EH (cell line): ENCODE data around the gene SPDYE1.
"Not testable (repeated sequence)": the region's sequence is repeated elsewhere in the genome, so short reads cannot be mapped to it uniquely, and the experiment has no call there.

Experiments
- DNase-seq: peaks from one replicate; pipeline ENCODE4 v3.0.0-alpha.2; 2015; ENCODE audit warnings: low read depth

The SPDYE1 gene

DNA sequence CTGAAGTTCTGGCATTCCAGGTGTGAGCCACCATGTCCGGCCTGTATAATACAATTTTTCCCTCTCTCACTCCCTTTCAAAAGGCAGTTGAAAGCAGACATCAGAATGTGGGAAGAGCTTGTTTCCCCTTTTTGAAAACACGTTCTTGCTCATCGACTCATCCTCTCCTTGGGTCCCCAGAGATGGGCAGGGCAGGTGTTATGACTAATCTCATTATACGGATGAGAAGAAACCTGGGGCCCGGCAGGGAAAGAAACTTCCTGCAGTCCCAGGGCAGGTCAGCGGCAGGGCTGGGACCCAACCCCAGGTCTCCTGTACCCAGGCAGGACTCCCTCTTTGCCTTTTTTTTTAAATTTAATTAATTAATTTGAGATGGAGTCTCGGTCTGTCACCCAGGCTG, 4.8 kb upstream of the SPDYE1 start:
- peak; percentile 78 for DNase-seq

DNA sequence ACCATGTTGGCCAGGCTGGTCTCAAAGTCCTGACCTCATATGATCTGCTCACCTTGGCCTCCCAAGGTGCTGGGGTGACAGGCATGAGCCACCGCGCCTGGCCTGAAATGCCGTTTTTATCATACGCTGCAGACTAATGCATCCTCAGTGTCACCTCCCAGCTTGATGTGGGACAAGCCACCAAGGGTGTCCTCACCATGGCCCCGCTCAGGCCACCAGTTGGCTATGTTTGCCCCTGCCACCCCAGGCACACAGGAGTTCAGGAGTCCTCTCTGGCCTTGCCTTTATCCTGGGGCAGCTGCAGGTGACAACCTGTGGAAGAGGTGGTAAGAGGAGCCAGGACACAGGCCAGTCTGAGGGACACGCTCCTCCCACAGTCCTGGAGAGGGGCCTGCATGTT, 3.0 kb upstream of the SPDYE1 start:
- DNase-seq = not testable (repeated sequence)

DNA sequence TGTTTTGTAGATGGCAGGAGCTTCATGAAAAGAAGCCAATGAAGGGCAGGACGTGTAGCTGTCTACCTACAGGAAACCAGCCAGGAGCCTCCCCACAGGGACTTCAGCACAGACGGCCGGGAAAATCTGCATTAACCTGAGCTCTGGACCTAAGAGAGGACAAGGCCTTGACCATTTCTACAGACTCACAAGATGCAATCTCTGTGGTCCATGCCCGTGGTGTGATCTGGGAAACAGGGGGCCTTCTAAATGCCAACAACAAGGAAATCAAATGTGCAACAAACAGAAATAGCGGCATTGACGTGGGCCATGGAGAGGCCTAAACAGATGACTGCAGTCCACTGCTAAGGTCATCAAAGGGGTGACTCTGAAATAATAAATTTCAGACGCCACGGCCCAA, 14.4 kb downstream of the SPDYE1 start:
- DNase-seq = not testable (repeated sequence)

DNA sequence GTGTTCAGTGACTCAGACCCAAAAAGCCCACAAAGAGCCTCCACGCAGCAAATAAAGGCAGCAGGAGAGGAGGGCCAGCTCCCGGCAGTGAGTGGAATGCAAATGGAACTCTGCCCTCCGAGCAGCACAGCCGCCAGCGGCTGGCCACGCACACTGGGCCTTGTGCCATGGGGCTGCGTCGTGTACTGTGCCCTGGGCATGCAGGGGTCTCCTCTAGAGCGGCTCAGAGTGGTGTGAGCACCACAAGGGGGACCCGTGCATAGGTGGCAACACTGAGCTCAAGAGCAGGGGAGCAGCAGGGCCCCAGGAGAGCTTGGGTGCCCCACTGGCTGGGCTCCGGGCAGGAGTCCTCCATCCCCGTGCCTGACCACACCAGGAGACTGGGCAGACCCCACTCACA, 17.4 kb downstream of the SPDYE1 start:
- not testable (repeated sequence) for DNase-seq

DNA sequence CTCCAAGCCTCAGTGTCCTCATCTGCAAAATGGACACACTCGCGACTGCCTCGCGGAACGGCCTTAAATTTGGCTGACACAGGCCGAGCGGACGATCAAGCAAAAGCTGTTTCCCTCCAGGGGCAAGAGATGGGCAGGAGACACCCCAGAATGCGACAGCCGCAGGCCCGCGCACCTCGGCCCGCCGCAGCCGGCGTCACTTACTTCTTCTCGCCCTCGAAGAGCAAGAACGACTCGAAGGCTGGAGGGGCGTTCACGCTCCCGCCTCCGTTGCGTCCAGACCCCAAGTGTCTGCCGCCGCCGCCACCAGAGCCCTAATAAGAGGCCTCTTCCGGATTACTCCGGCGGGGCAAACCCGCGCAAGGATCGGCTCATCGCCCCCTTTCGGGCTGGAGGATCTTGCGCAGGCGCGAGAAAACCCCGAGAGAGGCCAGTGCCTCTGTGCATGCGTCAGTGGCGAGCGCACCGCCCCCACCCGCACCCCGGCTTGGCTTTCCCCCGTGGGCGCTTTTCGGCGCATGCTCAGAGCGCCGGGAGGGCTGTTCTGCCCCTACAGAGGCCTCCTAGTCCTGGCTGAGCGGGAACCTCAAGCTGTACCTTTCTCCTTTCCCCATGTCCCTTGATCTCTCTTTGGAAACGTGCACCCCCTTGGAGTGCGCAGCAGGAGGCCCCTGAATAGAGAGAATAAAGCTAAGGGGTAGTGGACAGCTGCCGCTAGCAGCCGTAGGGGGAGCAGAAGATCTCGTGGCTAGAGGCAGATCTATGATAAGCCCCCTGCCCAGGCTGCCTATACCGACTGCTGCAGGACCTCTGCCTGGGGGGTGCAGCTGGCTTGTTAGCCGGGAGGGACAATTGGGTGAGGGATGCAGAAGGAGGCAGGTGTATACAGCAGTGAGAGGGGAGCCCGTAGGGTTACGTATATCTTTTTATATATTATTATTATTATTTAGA, 21.4 kb downstream of the SPDYE1 start:
- peak; percentile 95 for DNase-seq

DNA sequence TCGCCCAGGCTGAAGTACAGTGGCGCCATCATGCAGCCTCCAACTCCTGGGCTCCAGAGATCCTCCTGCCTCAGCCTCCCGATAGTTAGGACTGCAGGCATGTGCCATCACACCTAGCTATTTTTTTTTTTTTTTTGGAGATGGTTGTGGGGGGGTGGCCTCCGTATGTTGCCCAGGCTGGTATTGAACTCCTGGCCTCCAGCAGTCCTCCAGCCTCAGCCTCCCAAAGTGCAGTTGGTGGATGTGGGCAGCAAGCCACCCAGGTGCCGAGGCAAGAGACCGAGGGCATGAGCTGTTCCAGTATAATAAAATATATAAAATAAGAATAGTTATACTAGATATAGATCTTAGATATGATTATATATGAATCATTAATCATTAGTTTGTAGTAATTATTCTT, 22.1 kb downstream of the SPDYE1 start:
- DNase-seq = not testable (repeated sequence)

DNA sequence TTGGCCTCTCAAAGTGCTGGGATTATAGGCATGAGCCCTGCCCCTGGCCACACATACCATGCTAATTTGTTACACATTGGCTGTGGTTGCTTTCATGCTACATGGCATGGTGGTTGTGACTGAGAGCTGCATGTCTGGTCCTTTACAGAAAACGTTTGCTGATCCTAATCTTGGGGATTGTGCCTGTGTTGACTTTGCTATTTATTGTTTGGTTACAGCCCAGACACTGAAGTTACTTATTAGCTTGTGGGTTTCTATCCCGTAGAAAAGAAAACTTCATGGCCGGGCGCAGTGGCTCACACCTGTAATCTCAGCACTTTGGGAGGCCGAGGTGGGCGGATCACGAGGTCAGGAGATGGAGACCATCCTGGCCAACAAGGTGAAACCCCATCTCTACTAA, 24.4 kb downstream of the SPDYE1 start:
- DNase-seq = not testable (repeated sequence)

DNA sequence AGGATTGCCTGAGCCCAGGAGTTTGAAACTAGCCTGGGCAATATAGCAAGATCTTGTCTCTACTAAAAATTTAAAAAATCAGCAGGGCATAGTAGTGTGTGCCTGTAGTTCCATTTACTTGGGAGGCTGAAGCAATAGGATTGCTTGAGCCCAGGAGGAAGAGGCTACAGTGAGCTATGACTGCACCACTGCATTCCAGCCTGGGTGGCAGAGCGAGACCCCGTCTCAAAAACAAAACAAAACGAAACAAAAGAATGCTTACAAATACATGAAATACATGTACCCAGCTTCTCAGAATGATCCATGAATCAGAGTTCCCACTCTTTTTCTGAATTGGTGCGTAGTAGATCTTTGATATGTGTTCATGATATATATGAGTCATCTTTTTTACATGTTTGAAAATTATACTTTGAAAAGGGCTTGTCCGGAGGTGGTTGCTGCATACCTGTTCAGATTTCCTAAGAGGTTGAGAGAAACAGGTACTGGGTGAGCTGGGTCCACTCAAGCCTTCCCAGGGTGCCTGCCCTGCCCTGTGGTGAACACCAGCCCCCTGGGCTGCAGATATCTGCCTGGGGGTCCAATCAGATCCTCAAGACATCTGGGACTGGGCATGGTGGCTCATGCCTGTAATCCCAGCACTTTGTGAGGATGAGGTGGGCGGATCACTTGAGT, 25.2 kb downstream of the SPDYE1 start:
- not testable (repeated sequence) for DNase-seq

DNA sequence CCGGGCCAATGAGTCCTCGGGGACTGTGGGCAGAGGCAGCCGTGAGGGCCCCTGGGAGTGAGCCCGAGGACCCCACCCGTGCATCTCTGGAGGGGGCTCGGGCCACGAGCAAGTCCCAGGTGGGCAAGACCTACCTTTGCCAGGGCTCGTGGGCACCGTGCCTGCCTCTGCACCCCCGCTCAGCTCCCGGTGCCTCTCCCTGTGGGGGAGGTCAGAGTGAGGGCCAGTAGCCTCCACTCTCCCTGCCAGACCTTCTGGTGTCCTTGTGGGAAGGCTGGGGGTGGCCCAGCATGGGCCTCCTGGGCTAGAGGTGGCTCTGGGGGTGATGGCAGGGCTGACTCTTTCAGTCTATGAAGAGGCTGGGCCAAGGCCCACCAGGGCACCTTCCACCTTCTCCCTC, 31.7 kb downstream of the SPDYE1 start:
- not testable (repeated sequence) for DNase-seq

DNA sequence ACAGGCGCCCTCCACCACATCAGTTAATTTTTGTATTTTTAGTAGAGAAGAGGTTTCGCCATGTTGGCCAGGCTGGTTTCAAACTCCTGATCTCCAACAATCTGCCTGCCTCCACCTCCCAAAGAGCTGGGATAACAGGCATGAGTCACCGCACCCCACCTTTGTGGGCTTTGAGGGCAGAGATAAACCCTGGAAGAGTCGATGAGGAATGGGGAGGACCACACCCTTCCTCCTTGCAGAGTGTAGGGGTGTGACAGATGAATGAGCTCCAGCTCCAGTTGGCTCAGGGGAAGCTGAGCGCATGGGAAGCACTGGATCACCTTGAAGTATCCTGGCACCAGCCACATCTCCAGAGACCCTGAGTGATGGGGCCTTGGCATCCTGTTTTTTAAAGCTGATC, 32.3 kb downstream of the SPDYE1 start:
- not testable (repeated sequence) for DNase-seq

DNA sequence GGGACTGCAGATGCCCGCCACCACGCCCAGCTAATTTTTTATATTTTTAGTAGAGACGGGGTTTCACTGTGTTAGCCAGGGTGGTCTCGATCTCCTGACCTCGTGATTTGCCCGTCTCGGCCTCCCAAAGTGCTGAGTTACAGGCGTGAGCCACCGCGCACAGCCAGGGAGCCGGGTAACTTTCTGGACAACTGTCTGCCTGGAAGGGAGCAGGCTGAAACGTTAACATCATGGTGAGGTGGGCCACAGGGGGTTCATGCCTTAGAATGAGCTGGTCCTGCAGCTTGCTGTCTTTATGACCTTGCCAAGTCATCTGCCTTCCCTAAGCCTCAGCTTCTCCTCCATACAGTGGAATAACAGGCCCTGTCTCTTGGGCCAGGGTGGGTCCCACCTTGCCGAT, 33.6 kb downstream of the SPDYE1 start:
- DNase-seq = not testable (repeated sequence)

DNA sequence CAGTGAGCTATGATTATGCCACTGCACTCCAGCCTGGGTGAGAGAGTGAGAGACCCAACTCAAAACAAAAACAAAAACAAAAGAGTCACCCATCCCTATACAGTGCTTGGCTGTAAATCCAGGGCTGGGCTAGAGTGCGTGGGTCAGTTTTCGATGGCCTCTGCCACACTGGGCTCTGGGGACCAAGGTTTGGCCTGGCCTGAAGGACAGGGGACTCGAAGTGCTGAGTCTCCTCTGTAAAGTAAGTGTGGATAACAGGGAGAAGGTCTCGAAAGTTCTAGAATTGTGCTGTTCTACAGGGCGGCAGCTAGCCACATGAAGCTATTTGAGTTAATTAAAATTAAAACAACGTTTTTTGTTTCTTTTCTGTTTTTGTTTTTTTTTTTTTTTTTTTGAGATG, 34.3 kb downstream of the SPDYE1 start:
- not testable (repeated sequence) for DNase-seq

DNA sequence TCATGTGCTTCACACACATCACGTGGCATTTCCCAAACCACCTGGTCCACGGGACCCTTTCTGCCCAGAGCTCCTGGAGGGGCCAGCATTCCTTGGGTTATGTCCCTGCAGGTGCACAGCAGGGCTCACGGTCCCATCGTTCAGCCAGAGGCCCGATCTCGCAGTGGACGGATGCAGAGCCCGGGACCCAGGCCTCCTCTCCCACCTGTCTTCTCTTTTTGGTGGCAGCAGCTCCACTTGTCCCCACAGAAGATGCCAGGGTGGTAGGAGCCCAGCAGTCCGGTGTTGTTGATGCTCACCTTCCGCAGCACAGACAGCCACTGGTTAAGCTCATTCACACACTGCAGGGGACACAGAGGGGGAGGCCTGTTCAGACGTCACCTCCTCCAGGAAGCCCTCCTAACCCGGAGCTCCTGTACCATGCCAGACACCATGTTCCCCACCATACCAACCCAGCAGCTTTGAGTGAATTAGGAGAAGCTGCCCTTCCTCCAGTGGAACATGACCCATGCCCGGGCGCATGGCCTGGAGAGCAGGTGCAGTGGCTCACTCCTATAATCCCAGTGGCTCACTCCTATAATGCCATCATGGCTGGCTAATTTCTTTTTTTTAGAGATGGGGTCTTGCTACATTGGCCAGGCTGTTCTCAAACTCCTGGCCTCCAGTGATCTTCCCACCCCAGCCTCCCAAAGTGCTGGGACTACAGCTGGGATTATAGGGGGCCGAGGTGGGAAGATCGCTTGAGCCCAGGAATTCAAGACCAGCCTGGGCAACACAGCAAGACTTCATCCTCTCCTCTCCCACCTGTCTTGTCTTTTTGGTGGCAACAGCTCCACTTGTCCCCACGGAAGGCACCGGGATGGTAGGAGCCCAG, 36.5 kb downstream of the SPDYE1 start:
- not testable (repeated sequence) for DNase-seq

DNA sequence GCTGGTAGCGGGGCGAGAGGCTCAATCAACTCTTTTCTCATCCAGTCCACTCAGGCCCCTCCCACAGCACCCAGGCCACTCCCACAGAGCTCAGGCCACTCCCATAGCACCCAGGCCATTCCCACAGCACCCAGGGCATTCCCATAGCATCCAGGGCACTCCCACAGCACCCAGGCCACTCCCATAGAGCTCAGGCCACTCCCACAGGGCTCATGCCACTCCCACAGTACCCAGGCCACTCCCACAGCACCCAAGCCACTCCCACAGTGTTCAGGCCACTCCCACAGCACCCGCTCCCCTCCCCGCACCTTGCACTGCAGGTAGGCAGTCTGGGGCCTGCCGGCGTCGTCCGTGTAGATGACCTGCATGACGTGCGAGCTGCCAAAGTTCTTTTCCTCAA, 38.7 kb downstream of the SPDYE1 start:
- peak; percentile 56 for DNase-seq

DNA sequence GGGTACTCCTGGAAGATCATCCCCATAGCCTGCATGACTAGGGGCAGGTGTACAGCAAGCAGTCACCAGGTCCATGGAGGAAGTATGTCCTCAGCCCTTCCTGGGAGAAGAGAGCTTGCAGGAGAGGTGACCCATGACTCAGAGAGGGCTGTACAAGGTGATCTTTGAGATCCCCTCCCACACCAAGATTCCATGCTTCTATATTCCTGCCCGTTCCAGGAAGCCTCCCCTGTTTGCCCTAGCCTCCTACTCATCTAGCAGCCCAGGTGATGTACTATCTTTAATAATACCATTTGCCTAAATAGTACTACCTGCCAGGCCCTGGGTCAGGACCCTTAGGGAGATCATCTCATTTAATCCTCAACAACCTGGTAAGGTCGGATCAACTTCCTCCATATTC, 40.3 kb downstream of the SPDYE1 start:
- not testable (repeated sequence) for DNase-seq

DNA sequence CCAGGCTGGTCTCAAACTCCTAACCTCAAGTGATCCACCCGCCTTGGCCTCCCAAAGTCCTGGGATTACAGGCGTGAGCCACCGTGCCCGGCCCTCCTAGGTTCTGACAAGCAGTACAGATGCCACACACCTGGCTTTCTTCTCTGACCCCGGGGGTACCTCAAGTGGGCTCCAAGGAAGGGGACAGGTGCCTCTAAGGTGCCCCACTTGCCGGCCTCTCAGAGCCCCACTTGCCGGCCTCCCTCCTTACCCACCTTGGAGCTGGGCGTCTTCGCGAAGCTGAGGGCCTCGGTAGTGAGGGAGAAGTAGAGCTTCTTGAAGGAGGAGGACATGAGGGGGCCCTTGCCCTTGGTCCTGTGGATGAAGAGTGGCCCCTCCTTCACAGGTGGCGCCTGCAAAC, 40.9 kb downstream of the SPDYE1 start:
- not testable (repeated sequence) for DNase-seq

DNA sequence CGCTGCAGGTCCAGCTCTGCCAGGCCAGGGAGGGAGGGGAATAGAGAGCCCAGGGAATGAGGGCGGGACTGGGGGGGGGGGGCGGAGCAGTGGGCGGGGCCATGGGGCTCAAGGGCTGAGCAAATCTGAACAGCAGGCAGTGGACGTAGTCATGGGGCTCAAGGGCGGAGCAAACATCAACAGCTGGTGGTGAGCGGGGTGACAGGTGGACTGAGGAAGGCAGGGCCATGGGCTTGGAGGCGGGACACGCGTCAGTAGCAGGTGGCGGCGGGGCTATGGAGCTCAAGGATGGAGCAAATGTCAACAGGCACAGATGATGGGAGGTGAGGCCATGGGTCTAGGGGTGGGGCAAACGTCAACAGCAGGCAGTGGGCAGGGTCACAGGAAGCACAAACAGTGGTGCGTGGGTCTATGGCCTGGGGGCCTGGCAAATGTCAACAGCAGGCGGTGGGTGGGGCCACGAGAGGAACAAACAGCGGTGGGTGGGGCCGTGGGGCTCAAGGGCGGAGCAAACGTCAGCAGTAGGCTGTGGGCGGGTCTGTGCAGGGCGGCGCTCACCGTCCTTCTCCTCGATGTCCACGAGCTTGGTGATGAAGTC, 41.4 kb downstream of the SPDYE1 start:
- peak; percentile 64 for DNase-seq

DNA sequence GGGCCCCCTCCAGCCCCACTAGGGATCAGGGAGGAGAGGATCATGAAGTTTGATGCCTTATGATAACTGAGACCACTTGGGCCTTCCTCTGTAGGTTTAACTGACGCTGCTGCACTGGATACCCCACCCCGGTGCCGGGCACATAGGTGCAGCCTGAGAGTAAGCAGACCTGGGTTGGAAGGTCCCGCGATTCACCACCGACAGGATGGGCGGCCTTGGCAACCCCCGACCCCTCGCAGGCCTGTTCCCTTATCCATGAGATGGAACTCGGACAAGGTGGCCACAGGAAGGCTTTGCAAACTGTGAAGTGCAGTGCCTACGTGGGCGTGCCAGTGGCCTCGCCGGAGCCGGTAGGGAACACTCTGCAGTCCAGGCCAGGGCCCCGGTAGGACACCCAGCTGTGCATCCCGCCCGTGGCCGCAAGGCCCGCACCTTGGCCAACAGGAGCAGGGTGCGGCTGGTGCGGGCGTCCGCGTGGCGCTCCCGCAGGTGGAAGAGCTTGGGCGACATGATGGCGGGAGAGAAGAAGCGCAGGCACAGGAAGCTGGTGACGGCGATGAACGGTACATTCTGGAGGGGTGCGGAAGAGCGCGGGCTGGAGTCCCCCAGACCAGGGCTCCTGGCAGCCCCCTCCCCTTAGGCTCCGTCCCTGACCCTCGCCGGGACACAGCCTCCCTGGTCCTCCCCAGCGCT, 42.2 kb downstream of the SPDYE1 start:
- DNase-seq = not testable (repeated sequence)

DNA sequence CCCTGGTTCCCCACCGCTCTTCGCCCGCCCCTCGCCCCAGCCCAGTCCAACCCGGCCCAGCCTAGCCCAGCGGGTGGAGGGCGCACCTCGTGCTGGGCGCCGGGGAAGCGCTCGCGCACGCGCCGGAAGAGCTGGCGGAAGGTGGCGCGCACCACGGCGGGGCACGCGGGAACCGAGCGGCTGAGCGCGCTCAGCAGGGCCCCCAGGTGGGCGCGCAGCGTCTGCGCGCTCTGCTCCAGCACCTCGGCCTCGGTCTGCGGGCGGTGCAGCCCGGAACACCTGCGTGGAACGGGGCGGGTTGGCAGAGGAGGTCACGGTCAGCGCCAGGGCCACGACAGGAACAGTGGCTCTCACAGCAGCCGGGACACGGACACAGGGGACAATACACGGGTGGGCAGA, 42.8 kb downstream of the SPDYE1 start:
- DNase-seq = not testable (repeated sequence)

DNA sequence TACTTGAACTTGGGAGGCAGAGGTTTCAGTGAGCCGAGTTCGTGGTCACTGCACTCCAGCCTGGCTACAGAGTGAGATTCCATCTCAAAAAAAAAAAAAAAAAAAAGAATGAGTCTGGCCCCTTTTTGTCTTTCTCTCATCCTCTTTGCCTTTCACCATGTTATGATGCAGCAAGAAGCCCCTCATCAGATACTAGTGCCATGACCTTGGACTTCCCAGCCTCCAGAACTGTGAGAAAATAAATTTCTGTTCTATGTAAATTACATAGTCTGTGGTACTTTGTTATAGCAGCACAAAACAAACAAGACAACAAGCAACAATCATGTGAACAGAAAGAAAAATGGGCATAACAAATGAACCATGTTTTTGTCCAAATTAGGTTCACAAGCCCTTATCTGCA, 44.5 kb downstream of the SPDYE1 start:
- DNase-seq = no peak

DNA sequence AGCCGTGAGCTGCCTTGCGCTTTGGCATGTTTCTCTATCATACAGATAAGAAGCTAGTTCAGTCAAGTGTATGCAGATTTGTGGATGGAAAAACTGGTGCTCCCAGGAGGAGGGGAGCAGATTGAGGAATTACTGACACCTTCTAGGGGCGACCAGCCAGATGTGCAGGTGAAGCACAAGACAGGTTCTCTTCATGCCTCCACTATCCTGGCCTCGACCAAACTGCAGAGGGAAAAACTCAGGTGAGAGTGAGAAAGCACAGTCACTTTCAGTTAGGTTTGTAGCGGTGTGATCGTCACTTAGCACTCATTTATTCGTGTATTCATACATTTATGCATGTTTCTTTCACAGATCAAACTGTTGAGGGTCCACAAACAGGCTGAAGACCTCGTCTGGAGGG, 46.2 kb downstream of the SPDYE1 start:
- no peak for DNase-seq
